ENCODE measurements around the gene POM121C.
"Not testable (repeated sequence)": the region's sequence is repeated elsewhere in the genome, so short reads cannot be mapped to it uniquely, and the experiment has no call there.

GRCh38 chr7:75442465-75443111 lies 43.5 kb downstream of the POM121C start:
- TF ChIP-seq, protein P1, sequence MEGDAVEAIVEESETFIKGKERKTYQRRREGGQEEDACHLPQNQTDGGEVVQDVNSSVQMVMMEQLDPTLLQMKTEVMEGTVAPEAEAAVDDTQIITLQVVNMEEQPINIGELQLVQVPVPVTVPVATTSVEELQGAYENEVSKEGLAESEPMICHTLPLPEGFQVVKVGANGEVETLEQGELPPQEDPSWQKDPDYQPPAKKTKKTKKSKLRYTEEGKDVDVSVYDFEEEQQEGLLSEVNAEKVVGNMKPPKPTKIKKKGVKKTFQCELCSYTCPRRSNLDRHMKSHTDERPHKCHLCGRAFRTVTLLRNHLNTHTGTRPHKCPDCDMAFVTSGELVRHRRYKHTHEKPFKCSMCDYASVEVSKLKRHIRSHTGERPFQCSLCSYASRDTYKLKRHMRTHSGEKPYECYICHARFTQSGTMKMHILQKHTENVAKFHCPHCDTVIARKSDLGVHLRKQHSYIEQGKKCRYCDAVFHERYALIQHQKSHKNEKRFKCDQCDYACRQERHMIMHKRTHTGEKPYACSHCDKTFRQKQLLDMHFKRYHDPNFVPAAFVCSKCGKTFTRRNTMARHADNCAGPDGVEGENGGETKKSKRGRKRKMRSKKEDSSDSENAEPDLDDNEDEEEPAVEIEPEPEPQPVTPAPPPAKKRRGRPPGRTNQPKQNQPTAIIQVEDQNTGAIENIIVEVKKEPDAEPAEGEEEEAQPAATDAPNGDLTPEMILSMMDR (conservative IDR thresholded peaks at IDR 0.05; ENCODE audit: low read depth, low read length) = not testable (repeated sequence)
- peak; percentile 40; the same call in 1 of the 2 replicates for TF ChIP-seq POLR2A (IDR thresholded peaks at IDR 0.05; ENCODE audit: low read depth, low read length)
- not testable (repeated sequence) for TF ChIP-seq MXI1 (IDR thresholded peaks at IDR 0.05; ENCODE audit: borderline replicate concordance, low read depth, low read length); RAD21 (IDR thresholded peaks at IDR 0.05; ENCODE audit: low read length); FOS (IDR thresholded peaks at IDR 0.05; ENCODE audit: low read depth, low read length); USF2 (IDR thresholded peaks at IDR 0.05; ENCODE audit: low read depth, low read length); MAFK (IDR thresholded peaks at IDR 0.05; ENCODE audit: low read depth, low read length); RFX5 (IDR thresholded peaks at IDR 0.05; ENCODE audit: low read depth, low read length); MAZ (IDR thresholded peaks at IDR 0.05; ENCODE audit: borderline replicate concordance, low read depth, low read length); NFE2L2 (IDR thresholded peaks at IDR 0.05; ENCODE audit: low read depth, low read length); ELK1 (IDR thresholded peaks at IDR 0.05; ENCODE audit: borderline replicate concordance, low read depth, low read length); RCOR1 (IDR thresholded peaks at IDR 0.05; ENCODE audit: insufficient replicate concordance, low read length); SMC3 (IDR thresholded peaks at IDR 0.05; ENCODE audit: low read depth, low read length); CEBPB (IDR thresholded peaks at IDR 0.05; ENCODE audit: low read depth, low read length)
